Stomach (tissue), 4 donors: ENCODE measurements around the gene CST7.

Source experiments
- POLR2A ChIP-seq, 4 donors: fragments of 450-650 bp; IDR thresholded peaks; one replicate each; pipeline ENCODE4 v1.6.1; 2016; ENCODE audit warnings: antibody characterized with exemption in 4 of 4, control low read depth in 2 of 4, mild to moderate bottlenecking in 1 of 4, moderate library complexity in 1 of 4
- TF ChIP-seq, protein P1 (sequence below), 7 experiments: fragments of 450-650 bp in 4 of 7; fragments of 200-600 bp in 3 of 7; sonication (generic) in 3 of 7; IDR thresholded peaks; one replicate each; pipeline ENCODE4 v1.5.1; 2016 to 2019; ENCODE audit warnings: antibody characterized with exemption in 7 of 7, control low read depth in 2 of 7, mild to moderate bottlenecking in 1 of 7

DNA sequence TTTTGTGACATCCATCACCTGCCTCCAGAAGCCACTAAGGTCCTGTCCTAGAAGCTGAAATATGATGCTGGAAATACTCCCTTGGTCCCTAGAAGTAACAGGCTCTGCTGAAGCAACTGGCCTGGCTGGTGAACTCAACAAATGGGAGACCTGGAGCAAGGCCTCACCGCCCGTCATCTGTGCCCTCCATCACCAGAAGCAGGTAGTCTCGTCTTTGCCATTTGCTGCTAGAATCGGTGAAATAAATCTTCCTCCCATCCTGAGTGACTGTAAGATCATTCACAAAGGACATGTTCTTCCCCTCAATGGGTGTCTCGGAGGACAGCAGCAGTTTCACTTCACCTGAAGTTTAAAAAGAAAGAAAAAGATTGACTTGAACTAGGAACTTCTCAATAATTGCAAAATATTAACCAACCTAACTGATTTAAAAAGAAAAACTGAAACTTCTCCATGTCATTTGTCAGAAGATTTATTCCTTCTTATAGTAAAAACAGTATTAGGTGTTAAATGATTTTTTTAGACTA, 21.0 kb downstream of the CST7 start:
- TF ChIP-seq, protein P1, sequence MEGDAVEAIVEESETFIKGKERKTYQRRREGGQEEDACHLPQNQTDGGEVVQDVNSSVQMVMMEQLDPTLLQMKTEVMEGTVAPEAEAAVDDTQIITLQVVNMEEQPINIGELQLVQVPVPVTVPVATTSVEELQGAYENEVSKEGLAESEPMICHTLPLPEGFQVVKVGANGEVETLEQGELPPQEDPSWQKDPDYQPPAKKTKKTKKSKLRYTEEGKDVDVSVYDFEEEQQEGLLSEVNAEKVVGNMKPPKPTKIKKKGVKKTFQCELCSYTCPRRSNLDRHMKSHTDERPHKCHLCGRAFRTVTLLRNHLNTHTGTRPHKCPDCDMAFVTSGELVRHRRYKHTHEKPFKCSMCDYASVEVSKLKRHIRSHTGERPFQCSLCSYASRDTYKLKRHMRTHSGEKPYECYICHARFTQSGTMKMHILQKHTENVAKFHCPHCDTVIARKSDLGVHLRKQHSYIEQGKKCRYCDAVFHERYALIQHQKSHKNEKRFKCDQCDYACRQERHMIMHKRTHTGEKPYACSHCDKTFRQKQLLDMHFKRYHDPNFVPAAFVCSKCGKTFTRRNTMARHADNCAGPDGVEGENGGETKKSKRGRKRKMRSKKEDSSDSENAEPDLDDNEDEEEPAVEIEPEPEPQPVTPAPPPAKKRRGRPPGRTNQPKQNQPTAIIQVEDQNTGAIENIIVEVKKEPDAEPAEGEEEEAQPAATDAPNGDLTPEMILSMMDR (IDR thresholded peaks at IDR 0.05): no peak
- TF ChIP-seq POLR2A (IDR thresholded peaks at IDR 0.05): no peak
